HL-60 (cell line): ENCODE data around the gene VAV2.

Source experiments
- DNase-seq, 2 experiments: peaks; one replicate each; pipeline ENCODE4 v3.0.0-alpha.2; 2010 to 2020; ENCODE audit warnings: low read depth in 1 of 2, low spot score in 1 of 2
- H3K27ac ChIP-seq: fragments of 250-450 bp; sonication (Bioruptor Pico); replicated peaks from 2 replicates; pipeline ENCODE4 v1.5.1; 2020; ENCODE audit warnings: mild to moderate bottlenecking, moderate library complexity
- H3K27me3 ChIP-seq: fragments of 250-450 bp; sonication (Bioruptor Pico); 2 replicates; pipeline ENCODE4 v1.5.1; 2021; ENCODE audit warnings: mild to moderate bottlenecking, moderate library complexity; ENCODE audit not compliant: insufficient read depth, poor library complexity, severe bottlenecking
- H3K4me3 ChIP-seq: replicated peaks from 2 replicates; pipeline ENCODE4 v1.5.1; 2011; ENCODE audit warnings: mild to moderate bottlenecking, control low read depth, low read length; ENCODE audit not compliant: insufficient read depth
- GABPA ChIP-seq: IDR thresholded peaks from 2 replicates; pipeline ENCODE4 v1.6.1; 2012; ENCODE audit warnings: low read depth
- POLR2AphosphoS5 ChIP-seq: IDR thresholded peaks from 2 replicates; pipeline ENCODE4 v1.6.1; 2012; ENCODE audit warnings: low read depth
- REST ChIP-seq: IDR thresholded peaks from 2 replicates; pipeline ENCODE4 v1.6.1; 2012; ENCODE audit warnings: low read depth; ENCODE audit not compliant: insufficient replicate concordance
- SPI1 ChIP-seq: IDR thresholded peaks from 2 replicates; pipeline ENCODE4 v1.6.1; 2012; ENCODE audit warnings: low read depth, mild to moderate bottlenecking, borderline replicate concordance
- TF ChIP-seq, protein P1 (sequence below): IDR thresholded peaks from one replicate; pipeline ENCODE4 v1.5.1; 2011; ENCODE audit warnings: low read length, control low read depth, inconsistent platforms; ENCODE audit not compliant: insufficient read depth

The VAV2 gene

GRCh38 chr9:133934482-133935232, 57.5 kb downstream of the VAV2 start:
- no peak overlapping the region for H3K27ac ChIP-seq
- DNase-seq = no peak
- no peak for TF ChIP-seq POLR2AphosphoS5
- TF ChIP-seq, protein P1, sequence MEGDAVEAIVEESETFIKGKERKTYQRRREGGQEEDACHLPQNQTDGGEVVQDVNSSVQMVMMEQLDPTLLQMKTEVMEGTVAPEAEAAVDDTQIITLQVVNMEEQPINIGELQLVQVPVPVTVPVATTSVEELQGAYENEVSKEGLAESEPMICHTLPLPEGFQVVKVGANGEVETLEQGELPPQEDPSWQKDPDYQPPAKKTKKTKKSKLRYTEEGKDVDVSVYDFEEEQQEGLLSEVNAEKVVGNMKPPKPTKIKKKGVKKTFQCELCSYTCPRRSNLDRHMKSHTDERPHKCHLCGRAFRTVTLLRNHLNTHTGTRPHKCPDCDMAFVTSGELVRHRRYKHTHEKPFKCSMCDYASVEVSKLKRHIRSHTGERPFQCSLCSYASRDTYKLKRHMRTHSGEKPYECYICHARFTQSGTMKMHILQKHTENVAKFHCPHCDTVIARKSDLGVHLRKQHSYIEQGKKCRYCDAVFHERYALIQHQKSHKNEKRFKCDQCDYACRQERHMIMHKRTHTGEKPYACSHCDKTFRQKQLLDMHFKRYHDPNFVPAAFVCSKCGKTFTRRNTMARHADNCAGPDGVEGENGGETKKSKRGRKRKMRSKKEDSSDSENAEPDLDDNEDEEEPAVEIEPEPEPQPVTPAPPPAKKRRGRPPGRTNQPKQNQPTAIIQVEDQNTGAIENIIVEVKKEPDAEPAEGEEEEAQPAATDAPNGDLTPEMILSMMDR = no peak
- TF ChIP-seq GABPA = no peak
- no peak for TF ChIP-seq REST
- TF ChIP-seq SPI1 = no peak
- H3K27me3 ChIP-seq = no peaks in the 10 kb centered on the region
- no peak overlapping the region for H3K4me3 ChIP-seq

DNA sequence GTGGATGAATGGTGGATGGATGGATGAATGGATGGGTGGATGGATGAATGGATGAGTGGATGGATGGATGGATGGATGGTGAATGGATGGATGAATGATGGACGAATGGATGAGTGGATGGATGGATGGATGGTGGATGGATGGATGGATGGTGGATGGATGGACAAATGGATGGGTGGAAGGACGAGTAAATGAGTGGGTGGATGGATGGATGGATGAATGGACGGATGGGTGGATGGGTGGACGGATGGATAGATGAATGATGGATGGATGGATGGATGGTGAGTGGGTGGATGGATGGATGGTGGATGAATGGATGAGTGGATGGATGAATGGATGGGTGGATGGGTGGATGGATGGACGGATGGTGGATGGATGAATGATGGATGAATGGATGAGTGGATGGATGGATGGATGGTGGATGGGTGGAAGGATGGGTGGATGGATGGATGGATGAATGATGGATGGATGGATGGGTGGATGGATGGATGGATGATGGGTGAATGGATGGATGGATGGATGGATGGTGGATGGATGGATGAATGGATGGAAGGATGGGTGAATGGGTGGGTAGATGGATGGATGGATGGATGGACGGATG, 58.6 kb downstream of the VAV2 start:
- DNase-seq = no peak
- Histone ChIP-seq H3K4me3 (no peak overlapping the region), H3K27me3 (no peaks in the 10 kb centered on the region), H3K27ac (no peak overlapping the region)
- TF ChIP-seq GABPA = no peak
- TF ChIP-seq, protein P1 = no peak
- TF ChIP-seq POLR2AphosphoS5 = no peak
- TF ChIP-seq REST = no peak
- no peak for TF ChIP-seq SPI1

DNA sequence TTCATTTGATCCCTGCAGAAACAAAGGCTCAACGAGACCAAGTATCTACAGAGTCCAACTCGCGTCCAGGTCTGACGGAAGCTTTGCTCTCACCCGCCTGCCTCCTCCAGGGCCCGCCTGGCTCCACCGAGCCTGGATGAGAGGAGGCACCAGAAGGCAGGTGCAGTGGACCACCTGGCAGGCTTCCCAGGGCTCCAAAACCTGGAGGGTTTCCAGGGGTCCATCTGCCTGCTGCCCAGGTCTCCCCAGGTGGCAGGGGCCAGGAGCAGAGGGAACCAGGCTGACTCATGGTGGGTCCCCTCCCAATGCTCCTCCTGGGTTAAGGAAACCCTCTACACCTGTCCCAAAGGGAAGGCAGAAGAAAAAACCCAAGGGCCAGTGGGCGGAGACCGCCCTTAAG, 59.5 kb downstream of the VAV2 start:
- no peak for DNase-seq
- H3K27me3 ChIP-seq = no peaks in the 10 kb centered on the region
- no peak overlapping the region for H3K27ac ChIP-seq
- TF ChIP-seq REST = no peak
- TF ChIP-seq, protein P1 = no peak
- no peak for TF ChIP-seq GABPA
- no peak for TF ChIP-seq SPI1
- TF ChIP-seq POLR2AphosphoS5 = no peak
- H3K4me3 ChIP-seq = no peak overlapping the region
